ENCODE measurements around the gene PIP5K1C. TPM values are rescaled to one million over a fixed set of nuclear protein-coding genes. Genes with fewer than 3 reads are reported as not detected.

The PIP5K1C gene
- total RNA-seq, 1 donor from 2014 or later: 8.6 TPM

DNA sequence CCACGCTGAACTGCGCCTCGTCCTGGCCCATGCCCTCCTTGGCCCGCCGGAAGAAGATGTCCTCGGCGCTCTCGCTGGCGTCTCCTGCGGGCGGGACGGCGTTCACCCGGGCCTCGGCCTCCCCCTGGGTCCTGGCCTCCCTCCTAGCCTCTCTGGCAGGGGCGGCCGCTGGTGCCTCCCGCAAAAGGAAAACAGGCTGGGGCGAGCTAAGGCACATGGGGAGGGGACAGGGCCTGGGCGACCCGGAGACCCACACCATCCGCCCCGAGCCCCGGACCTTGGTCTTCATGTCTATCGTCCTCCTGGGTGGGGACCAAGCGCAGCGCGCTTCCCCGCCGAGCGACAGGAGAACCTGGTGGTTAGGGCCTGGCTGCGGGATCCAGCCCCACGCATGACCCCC, 87.9 kb downstream of the PIP5K1C start:
- Histone ChIP-seq H3K27me3 (peaks cover 7% of the 10 kb centered on the region), H2AFZ (replicated peaks) (no peak overlapping the region), H4K20me1 (ENCODE audit: low read depth) (no peaks in the 10 kb centered on the region), H3K79me2 (ENCODE audit: low read depth) (no peaks in the 10 kb centered on the region), H3F3A (ENCODE audit: low read depth) (peaks cover 12% of the 10 kb centered on the region), H3K4me3 (no peak overlapping the region), H3K9me3 (ENCODE audit: low read depth) (no peaks in the 10 kb centered on the region), H3K4me1 (peaks cover 8% of the 10 kb centered on the region), H3K9ac (no peak overlapping the region), H3K36me3 (no peaks in the 10 kb centered on the region), H3K27ac (no peak overlapping the region), H3K4me2 (no peak overlapping the region)
- Mint-ChIP-seq H3K9me3 (no peaks in the 10 kb centered on the region), H3K27ac (no peak overlapping the region), H3K4me3 (no peak overlapping the region), H3K4me1 (peaks cover 8% of the 10 kb centered on the region), H3K36me3 (no peaks in the 10 kb centered on the region), H3K27me3 (ENCODE audit: insufficient read depth, low read depth) (peaks cover 5% of the 10 kb centered on the region)
- TF ChIP-seq, protein P1, sequence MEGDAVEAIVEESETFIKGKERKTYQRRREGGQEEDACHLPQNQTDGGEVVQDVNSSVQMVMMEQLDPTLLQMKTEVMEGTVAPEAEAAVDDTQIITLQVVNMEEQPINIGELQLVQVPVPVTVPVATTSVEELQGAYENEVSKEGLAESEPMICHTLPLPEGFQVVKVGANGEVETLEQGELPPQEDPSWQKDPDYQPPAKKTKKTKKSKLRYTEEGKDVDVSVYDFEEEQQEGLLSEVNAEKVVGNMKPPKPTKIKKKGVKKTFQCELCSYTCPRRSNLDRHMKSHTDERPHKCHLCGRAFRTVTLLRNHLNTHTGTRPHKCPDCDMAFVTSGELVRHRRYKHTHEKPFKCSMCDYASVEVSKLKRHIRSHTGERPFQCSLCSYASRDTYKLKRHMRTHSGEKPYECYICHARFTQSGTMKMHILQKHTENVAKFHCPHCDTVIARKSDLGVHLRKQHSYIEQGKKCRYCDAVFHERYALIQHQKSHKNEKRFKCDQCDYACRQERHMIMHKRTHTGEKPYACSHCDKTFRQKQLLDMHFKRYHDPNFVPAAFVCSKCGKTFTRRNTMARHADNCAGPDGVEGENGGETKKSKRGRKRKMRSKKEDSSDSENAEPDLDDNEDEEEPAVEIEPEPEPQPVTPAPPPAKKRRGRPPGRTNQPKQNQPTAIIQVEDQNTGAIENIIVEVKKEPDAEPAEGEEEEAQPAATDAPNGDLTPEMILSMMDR (IDR thresholded peaks at IDR 0.05): no peak
- TF ChIP-seq EZH2 (IDR thresholded peaks at IDR 0.05): no peak
- DNase-seq (ENCODE audit: low spot score): no peak

DNA sequence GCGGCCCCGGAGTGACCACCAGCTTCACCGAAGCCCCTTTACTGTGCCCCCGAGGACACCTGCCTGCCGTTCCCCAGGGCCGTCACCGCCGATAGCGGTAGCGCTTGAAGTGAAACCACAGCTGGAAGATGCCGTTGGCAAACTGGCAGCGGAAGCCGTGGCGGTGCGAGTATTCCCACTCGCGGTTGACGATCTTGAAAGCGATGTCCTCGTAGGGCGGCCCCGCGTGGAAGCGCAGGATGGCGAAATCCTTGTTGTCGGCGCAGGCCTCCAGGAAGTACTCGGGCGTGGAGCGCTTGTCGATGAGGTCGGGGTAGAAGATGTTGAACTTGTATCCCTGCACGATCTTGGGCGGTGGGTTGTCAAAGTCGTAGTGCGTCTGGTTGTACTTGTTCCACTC, 88.4 kb downstream of the PIP5K1C start:
- peaks cover 12% of the 10 kb centered on the region for H3K27me3 ChIP-seq
- peaks cover 14% of the 10 kb centered on the region for H3F3A ChIP-seq (ENCODE audit: low read depth)
- TF ChIP-seq EZH2 (IDR thresholded peaks at IDR 0.05) (no peak), EZH2phosphoT487 (IDR thresholded peaks at IDR 0.05) (no peak)
- TF ChIP-seq, protein P1 (IDR thresholded peaks at IDR 0.05): no peak
- Mint-ChIP-seq H3K27ac (no peak overlapping the region), H3K9me3 (no peaks in the 10 kb centered on the region), H3K4me3 (no peak overlapping the region), H3K4me1 (peaks cover 11% of the 10 kb centered on the region), H3K27me3 (ENCODE audit: insufficient read depth, low read depth) (peaks cover 5% of the 10 kb centered on the region), H3K36me3 (no peaks in the 10 kb centered on the region)
- no peak overlapping the region for H3K9ac ChIP-seq
- no peaks in the 10 kb centered on the region for H3K9me3 ChIP-seq (ENCODE audit: low read depth)
- no peak overlapping the region for H3K4me2 ChIP-seq
- H4K20me1 ChIP-seq (ENCODE audit: low read depth): no peaks in the 10 kb centered on the region
- no peak overlapping the region for H3K4me3 ChIP-seq
- H3K36me3 ChIP-seq: no peaks in the 10 kb centered on the region
- H3K79me2 ChIP-seq (ENCODE audit: low read depth): no peaks in the 10 kb centered on the region
- no peak overlapping the region for H2AFZ ChIP-seq (replicated peaks)
- H3K27ac ChIP-seq: no peak overlapping the region
- H3K4me1 ChIP-seq: peaks cover 12% of the 10 kb centered on the region
- DNase-seq (ENCODE audit: low spot score): no peak

DNA sequence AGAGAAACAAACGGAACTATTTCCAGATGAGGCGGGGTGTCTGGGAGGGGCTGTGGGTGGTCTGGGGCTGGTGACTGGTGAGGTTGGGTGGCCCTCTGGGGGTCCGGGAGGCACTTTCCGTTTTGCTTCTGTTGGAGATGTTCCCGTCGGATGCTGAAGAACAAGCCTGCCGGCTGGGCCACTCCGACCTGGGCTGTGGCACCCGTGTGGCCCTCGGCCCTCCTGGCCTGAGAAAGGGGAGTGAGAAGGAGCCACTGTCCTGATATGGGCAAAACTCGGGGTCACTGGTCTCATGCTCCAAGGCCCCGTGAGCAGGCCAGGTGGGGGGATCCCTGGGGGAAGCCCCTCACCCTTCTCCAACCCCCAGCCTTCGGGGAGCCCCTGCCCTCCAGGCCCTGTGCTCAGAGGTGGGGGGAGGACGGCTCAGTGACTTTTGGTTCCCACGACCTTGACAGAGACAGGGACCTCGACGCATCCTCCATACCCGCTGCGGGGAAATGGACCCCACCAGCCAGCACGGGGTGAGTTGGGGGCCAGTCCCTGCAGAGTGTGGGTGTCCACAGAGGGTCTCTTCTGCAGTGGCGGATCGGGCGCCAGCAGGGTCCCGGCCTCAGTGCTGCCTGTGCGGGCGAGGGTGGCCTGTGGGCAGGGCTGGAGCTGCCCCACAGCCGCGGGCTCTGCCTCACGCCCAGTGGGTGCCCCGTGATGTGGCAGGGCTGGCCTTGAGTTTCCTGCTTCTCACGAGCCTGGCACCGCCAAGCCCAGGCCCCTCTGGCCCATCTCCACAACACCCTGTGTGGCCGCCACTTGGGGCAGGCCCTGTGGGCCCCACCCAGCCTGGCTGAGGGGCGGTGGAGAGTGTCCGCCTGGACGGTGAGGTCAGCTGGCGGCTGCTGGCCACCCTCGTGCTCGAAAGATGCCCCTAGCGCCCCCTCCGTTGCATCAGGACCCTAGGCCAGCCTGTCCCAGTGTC, 89.2 kb downstream of the PIP5K1C start:
- no peak overlapping the region for H3K4me3 ChIP-seq
- no peak overlapping the region for H3K27ac ChIP-seq
- peaks cover 14% of the 10 kb centered on the region for H3F3A ChIP-seq (ENCODE audit: low read depth)
- H3K27me3 ChIP-seq: peaks cover 20% of the 10 kb centered on the region
- H3K4me1 ChIP-seq: peaks cover 12% of the 10 kb centered on the region
- no peaks in the 10 kb centered on the region for H3K9me3 ChIP-seq (ENCODE audit: low read depth)
- Mint-ChIP-seq H3K27ac (no peak overlapping the region), H3K36me3 (no peaks in the 10 kb centered on the region), H3K9me3 (no peaks in the 10 kb centered on the region), H3K4me1 (peaks cover 11% of the 10 kb centered on the region), H3K27me3 (ENCODE audit: insufficient read depth, low read depth) (peaks cover 5% of the 10 kb centered on the region), H3K4me3 (no peak overlapping the region)
- no peak overlapping the region for H3K4me2 ChIP-seq
- DNase-seq (ENCODE audit: low spot score): no peak
- H4K20me1 ChIP-seq (ENCODE audit: low read depth): no peaks in the 10 kb centered on the region
- no peak overlapping the region for H3K9ac ChIP-seq
- TF ChIP-seq, protein P1 (IDR thresholded peaks at IDR 0.05): no peak
- TF ChIP-seq EZH2 (IDR thresholded peaks at IDR 0.05) (no peak), EZH2phosphoT487 (IDR thresholded peaks at IDR 0.05) (no peak)
- H2AFZ ChIP-seq (replicated peaks): no peak overlapping the region
- no peaks in the 10 kb centered on the region for H3K36me3 ChIP-seq
- no peaks in the 10 kb centered on the region for H3K79me2 ChIP-seq (ENCODE audit: low read depth)
